K562 (cell line): ENCODE measurements around the gene PDCD5. TPM values are rescaled to one million over a fixed set of nuclear protein-coding genes. Genes with fewer than 3 reads are reported as not detected.

ENCODE experiments used
- E2F1 ChIP-seq: sonication (generic); formaldehyde crosslinking; IDR thresholded peaks from 2 replicates; pipeline ENCODE4 v1.8.1; 2023; ENCODE audit warnings: mild to moderate bottlenecking, missing genetic modification reagents, moderate library complexity
- GABPB2 ChIP-seq: fragments of 250-450 bp; sonication (Bioruptor Pico); conservative IDR thresholded peaks from 2 replicates; pipeline ENCODE4 v1.5.1; 2021; ENCODE audit warnings: mild to moderate bottlenecking
- NEUROD1 ChIP-seq: fragments of 150-350 bp; IDR thresholded peaks from 2 replicates; pipeline ENCODE4 v1.6.1; 2014; ENCODE audit warnings: borderline replicate concordance, low read length, low read depth; ENCODE audit not compliant: partially characterized antibody
- PKNOX1 ChIP-seq: fragments of 450-650 bp; IDR thresholded peaks from 2 replicates; pipeline ENCODE4 v1.6.1; 2016
- ZBTB8A ChIP-seq: fragments of 450-650 bp; IDR thresholded peaks from 2 replicates; pipeline ENCODE4 v1.6.1; 2018; ENCODE audit warnings: mild to moderate bottlenecking, moderate library complexity; ENCODE audit not compliant: partially characterized antibody
- ZFP36 ChIP-seq: fragments of 150-350 bp; IDR thresholded peaks from 2 replicates; pipeline ENCODE4 v1.6.1; 2018; ENCODE audit warnings: low read length, low read depth; ENCODE audit not compliant: partially characterized antibody
- ZNF324 ChIP-seq: fragments of 250-450 bp; sonication (Bioruptor Pico); IDR thresholded peaks from 2 replicates; pipeline ENCODE4 v1.4.0; 2020; ENCODE audit warnings: mild to moderate bottlenecking
- polyA plus RNA-seq, 8 experiments: library from polyadenylated mRNA; depleted of rRNA in 4 of 8; stranded (reverse) in 5 of 8; unstranded in 3 of 8; fragments of >200 nt; fragmentation: Nextera tagmentation in 2 of 8; fragmentation: Illumina TruSeq in 1 of 8; extraction: Ambion mirVana in 2 of 8; extraction: Trizol in 1 of 8; gene quantifications; 2 replicates each; pipeline versions ENCODE4 v1.2.1 to v1.2.3, GENCODE V29; 2011 to 2014; ENCODE audit warnings: inconsistent platforms in 1 of 8, missing spikeins in 1 of 8
- total RNA-seq, 7 experiments: library from RNA; depleted of rRNA in 6 of 7; stranded (reverse); fragments of >200 nt in 6 of 7; fragmentation: Illumina TruSeq in 2 of 7; extraction: Trizol in 2 of 7; gene quantifications; 2 replicates each; pipeline versions ENCODE4 v1.2.1 to v1.2.3, GENCODE V29; 2011 to 2021; ENCODE audit warnings: low replicate concordance in 1 of 7
- TF ChIP-seq, protein P1 (sequence below): IDR thresholded peaks from 3 replicates; pipeline ENCODE4 v1.6.1; 2011; ENCODE audit warnings: borderline replicate concordance, mild to moderate bottlenecking, moderate library complexity; ENCODE audit not compliant: insufficient read length; ENCODE audit errors: extremely low read depth
- TF ChIP-seq, protein P2 (sequence below), 2 experiments: fragments of 450-650 bp in 1 of 2; sonication (generic) in 1 of 2; formaldehyde crosslinking in 1 of 2; IDR thresholded peaks; 2 replicates each; pipeline versions ENCODE4 v1.7.1 to v1.9.0; 2016 to 2022; ENCODE audit warnings: inconsistent platforms in 1 of 2, mild to moderate bottlenecking in 1 of 2, missing genetic modification reagents in 1 of 2

PDCD5 gene
- total and polyA plus RNA-seq, 9 of the 15 experiments (the other 6 are each of a cell fraction or from before 2014, with no cell fraction given): 122 to 322 (median 269) TPM

GRCh38 chr19:32580901-32581704, at the start of gene PDCD5 (continued):
- TF ChIP-seq, protein P1, sequence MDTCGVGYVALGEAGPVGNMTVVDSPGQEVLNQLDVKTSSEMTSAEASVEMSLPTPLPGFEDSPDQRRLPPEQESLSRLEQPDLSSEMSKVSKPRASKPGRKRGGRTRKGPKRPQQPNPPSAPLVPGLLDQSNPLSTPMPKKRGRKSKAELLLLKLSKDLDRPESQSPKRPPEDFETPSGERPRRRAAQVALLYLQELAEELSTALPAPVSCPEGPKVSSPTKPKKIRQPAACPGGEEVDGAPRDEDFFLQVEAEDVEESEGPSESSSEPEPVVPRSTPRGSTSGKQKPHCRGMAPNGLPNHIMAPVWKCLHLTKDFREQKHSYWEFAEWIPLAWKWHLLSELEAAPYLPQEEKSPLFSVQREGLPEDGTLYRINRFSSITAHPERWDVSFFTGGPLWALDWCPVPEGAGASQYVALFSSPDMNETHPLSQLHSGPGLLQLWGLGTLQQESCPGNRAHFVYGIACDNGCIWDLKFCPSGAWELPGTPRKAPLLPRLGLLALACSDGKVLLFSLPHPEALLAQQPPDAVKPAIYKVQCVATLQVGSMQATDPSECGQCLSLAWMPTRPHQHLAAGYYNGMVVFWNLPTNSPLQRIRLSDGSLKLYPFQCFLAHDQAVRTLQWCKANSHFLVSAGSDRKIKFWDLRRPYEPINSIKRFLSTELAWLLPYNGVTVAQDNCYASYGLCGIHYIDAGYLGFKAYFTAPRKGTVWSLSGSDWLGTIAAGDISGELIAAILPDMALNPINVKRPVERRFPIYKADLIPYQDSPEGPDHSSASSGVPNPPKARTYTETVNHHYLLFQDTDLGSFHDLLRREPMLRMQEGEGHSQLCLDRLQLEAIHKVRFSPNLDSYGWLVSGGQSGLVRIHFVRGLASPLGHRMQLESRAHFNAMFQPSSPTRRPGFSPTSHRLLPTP: no peak
- no peak for TF ChIP-seq GABPB2 (CRISPR knock-in tag)
- TF ChIP-seq PKNOX1: no peak
- peak; percentile 62 for TF ChIP-seq E2F1 (CRISPR knock-in tag)
- TF ChIP-seq, protein P2, sequence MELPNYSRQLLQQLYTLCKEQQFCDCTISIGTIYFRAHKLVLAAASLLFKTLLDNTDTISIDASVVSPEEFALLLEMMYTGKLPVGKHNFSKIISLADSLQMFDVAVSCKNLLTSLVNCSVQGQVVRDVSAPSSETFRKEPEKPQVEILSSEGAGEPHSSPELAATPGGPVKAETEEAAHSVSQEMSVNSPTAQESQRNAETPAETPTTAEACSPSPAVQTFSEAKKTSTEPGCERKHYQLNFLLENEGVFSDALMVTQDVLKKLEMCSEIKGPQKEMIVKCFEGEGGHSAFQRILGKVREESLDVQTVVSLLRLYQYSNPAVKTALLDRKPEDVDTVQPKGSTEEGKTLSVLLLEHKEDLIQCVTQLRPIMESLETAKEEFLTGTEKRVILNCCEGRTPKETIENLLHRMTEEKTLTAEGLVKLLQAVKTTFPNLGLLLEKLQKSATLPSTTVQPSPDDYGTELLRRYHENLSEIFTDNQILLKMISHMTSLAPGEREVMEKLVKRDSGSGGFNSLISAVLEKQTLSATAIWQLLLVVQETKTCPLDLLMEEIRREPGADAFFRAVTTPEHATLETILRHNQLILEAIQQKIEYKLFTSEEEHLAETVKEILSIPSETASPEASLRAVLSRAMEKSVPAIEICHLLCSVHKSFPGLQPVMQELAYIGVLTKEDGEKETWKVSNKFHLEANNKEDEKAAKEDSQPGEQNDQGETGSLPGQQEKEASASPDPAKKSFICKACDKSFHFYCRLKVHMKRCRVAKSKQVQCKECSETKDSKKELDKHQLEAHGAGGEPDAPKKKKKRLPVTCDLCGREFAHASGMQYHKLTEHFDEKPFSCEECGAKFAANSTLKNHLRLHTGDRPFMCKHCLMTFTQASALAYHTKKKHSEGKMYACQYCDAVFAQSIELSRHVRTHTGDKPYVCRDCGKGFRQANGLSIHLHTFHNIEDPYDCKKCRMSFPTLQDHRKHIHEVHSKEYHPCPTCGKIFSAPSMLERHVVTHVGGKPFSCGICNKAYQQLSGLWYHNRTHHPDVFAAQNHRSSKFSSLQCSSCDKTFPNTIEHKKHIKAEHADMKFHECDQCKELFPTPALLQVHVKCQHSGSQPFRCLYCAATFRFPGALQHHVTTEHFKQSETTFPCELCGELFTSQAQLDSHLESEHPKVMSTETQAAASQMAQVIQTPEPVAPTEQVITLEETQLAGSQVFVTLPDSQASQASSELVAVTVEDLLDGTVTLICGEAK (IDR thresholded peaks at IDR 0.05): no peak
- TF ChIP-seq, protein P2 (CRISPR knock-in tag; IDR thresholded peaks at IDR 0.05): no peak
- no peak for TF ChIP-seq ZFP36
- peak; percentile 49 for TF ChIP-seq NEUROD1
- no peak for TF ChIP-seq ZBTB8A
- TF ChIP-seq ZNF324 (CRISPR knock-in tag): no peak
